IMR-90 (cell line): ENCODE measurements around the gene ARMC5.

Experiments
- CHD1 ChIP-seq: IDR thresholded peaks from 2 replicates; pipeline ENCODE4 v1.6.1; 2012; ENCODE audit warnings: low read depth, low read length, improper control_type of control experiment
- FOS ChIP-seq: fragments of 150-350 bp; IDR thresholded peaks from 2 replicates; pipeline ENCODE4 v1.6.1; 2016; ENCODE audit warnings: low read depth, low read length
- MAZ ChIP-seq: IDR thresholded peaks from 2 replicates; pipeline ENCODE4 v1.6.1; 2012; ENCODE audit warnings: low read depth, mild to moderate bottlenecking, low read length, improper control_type of control experiment, moderate library complexity, borderline replicate concordance
- MXI1 ChIP-seq: IDR thresholded peaks from 2 replicates; pipeline ENCODE4 v1.6.1; 2012; ENCODE audit warnings: low read depth, mild to moderate bottlenecking, low read length, moderate library complexity, borderline replicate concordance
- NFE2L2 ChIP-seq: fragments of 150-350 bp; IDR thresholded peaks from 2 replicates; pipeline ENCODE4 v1.6.1; 2016; ENCODE audit warnings: low read depth, mild to moderate bottlenecking, low read length
- POLR2A ChIP-seq: IDR thresholded peaks from 2 replicates; pipeline ENCODE4 v1.6.1; 2012; ENCODE audit warnings: mild to moderate bottlenecking, low read depth, low read length
- RAD21 ChIP-seq: IDR thresholded peaks from 2 replicates; pipeline ENCODE4 v1.6.1; 2012; ENCODE audit warnings: low read length, improper control_type of control experiment
- RCOR1 ChIP-seq: IDR thresholded peaks from 2 replicates; pipeline ENCODE4 v1.6.1; 2012; ENCODE audit warnings: mild to moderate bottlenecking, low read length, improper control_type of control experiment; ENCODE audit not compliant: insufficient replicate concordance
- TF ChIP-seq, protein P1 (sequence below): conservative IDR thresholded peaks from 2 replicates; pipeline ENCODE4 v1.5.1; 2012; ENCODE audit warnings: mild to moderate bottlenecking, low read depth, low read length, improper control_type of control experiment
- TF ChIP-seq, protein P2 (sequence below): fragments of 150-350 bp; IDR thresholded peaks from 2 replicates; pipeline ENCODE4 v1.6.1; 2017; ENCODE audit warnings: mild to moderate bottlenecking, antibody characterized with exemption, low read length, low read depth

DNA sequence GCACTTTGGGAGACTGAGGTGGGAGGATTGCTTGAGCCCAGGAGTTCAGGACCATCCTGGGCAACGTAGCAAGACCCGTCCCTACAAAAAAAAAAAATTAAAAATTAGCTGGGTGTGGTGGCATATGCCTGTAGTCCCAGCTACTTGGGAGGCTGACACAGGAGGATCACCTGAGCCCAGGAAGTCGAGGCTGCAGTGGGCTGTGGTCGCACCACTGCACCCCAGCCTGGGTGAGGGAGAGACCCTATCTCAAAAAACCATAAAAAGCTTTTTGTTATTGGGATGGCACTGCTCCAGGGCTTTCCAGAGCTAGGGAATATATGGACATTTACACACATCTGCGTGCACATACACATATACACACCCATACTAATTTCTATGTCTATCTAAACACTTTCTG lies 8.1 kb upstream of the ARMC5 start:
- TF ChIP-seq POLR2A: no peak
- TF ChIP-seq, protein P1, sequence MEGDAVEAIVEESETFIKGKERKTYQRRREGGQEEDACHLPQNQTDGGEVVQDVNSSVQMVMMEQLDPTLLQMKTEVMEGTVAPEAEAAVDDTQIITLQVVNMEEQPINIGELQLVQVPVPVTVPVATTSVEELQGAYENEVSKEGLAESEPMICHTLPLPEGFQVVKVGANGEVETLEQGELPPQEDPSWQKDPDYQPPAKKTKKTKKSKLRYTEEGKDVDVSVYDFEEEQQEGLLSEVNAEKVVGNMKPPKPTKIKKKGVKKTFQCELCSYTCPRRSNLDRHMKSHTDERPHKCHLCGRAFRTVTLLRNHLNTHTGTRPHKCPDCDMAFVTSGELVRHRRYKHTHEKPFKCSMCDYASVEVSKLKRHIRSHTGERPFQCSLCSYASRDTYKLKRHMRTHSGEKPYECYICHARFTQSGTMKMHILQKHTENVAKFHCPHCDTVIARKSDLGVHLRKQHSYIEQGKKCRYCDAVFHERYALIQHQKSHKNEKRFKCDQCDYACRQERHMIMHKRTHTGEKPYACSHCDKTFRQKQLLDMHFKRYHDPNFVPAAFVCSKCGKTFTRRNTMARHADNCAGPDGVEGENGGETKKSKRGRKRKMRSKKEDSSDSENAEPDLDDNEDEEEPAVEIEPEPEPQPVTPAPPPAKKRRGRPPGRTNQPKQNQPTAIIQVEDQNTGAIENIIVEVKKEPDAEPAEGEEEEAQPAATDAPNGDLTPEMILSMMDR: no peak
- no peak for TF ChIP-seq MXI1
- TF ChIP-seq, protein P2, sequence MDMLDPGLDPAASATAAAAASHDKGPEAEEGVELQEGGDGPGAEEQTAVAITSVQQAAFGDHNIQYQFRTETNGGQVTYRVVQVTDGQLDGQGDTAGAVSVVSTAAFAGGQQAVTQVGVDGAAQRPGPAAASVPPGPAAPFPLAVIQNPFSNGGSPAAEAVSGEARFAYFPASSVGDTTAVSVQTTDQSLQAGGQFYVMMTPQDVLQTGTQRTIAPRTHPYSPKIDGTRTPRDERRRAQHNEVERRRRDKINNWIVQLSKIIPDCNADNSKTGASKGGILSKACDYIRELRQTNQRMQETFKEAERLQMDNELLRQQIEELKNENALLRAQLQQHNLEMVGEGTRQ: no peak
- TF ChIP-seq RCOR1: no peak
- no peak for TF ChIP-seq RAD21
- TF ChIP-seq FOS: no peak
- no peak for TF ChIP-seq NFE2L2
- TF ChIP-seq CHD1: no peak
- TF ChIP-seq MAZ: no peak
